Measurements from ENCODE around the gene LONP1.

- peak; percentile 97 for TF ChIP-seq CTCF (conservative IDR thresholded peaks at IDR 0.05)
- TF ChIP-seq ZFX (IDR thresholded peaks at IDR 0.05): peak; percentile 52; the same call in 1 of the 2 replicates
Measured at GRCh38 chr19:5719961-5720790, at the start of gene LONP1, which contains the start of gene CATSPERD.
